HG03460 (cell line): ENCODE measurements around the gene GP9.
"Not testable (repeated sequence)": the region's sequence is repeated elsewhere in the genome, so short reads cannot be mapped to it uniquely, and the experiment has no call there.

Experiments
- ATAC-seq: cut with Tn5 transposase; IDR thresholded peaks from one replicate; pipeline ENCODE4 v1.9.1; 2021; ENCODE audit not compliant: unreplicated experiment

Gene GP9

DNA sequence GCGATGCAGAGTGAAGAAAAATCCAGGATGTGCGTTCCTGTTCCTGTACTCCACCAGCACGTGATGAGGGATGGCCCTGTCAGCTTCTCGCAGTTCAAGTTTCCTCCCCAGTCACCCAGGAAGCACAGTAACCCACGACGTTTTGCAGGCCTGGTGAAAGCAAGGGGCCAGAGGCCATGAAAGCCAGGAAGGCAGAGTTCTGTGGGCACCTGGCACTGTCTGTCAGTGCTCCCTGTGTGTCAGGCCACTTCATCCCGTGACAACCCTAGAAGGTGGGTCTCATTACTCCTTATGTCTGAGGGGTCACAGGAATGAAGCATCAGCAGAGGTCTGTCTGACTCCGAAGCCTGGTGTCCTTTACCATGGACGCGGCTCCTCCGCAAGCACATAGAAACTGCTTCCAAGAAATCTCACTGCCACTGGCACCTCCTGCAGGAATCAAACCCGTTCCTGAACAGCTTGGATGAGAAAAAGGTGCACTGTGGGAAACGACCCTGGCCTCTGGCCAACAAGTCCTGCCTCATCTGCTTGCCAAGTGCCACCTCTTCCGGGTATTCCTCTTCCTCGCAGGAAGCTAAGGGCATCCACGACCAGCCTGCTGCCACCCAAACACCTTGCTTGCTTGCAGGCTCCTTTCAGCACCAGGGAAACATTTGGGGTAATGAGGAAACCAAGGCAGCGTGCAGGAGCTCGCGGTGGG lies 46.4 kb downstream of the GP9 start:
- no peak for ATAC-seq

DNA sequence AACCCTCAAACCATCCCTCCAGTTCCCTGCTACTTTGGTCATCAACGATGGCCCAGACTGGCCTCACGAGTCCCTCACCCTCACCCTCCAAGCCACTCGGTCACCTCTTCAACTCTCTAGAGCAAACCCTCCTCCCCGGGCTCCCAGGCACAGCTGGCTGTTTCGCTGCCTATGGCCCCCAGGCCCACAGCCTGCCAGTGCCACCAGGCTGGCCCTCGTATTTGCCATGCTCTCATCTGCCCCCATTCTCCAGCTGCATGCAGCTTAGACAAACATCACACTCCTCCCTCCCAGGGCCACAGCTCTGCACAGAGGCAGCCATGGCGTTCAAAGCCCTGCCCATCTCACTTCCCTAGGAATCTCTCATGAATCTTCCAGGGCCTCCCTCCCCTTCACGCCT lies 47.2 kb downstream of the GP9 start:
- no peak for ATAC-seq

DNA sequence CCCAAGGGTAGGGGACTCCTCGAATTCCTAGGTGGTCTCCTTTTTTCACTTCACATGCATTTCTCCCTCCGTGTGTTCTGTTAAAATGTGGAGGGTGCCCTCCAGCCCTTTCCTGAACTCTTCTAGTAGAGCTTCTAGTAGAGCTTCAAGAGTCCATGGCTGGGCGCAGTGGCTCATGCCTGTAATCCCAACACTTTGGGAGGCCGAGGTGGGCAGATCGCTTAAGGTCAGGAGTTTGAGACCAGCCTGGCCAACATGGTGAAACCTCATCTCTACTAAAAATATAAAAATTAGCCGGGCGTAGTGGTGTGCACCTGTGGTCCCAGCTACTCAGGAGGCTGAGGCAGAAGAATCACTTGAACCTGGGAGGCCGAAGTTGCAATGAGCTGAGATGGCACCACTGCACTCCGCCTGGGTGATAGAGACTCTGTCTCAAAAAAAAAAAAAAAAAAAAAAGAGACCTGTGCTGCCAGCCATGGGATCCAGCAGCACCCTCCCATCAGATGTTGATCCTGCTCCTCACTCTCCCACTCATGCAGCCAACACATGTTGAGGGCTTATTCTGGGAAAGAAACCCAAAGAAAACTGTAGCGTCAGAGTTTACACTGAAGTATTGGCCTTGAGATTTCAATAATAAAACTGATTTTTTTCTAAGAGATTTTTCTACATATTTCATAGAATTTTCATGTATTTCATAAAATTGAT lies 50.6 kb downstream of the GP9 start:
- ATAC-seq, result not testable (repeated sequence)
